Prostate gland (tissue), 2 donors: ENCODE data around the gene NOTUM.

Experiments
- POLR2A ChIP-seq: fragments of 450-650 bp; IDR thresholded peaks from one replicate; pipeline ENCODE4 v1.6.1; 2016; ENCODE audit warnings: antibody characterized with exemption, mild to moderate bottlenecking
- POLR2AphosphoS5 ChIP-seq: sonication (generic); formaldehyde crosslinking; IDR thresholded peaks from one replicate; pipeline ENCODE4 v1.6.1; 2017; ENCODE audit warnings: antibody characterized with exemption
- TF ChIP-seq, protein P1 (sequence below), 4 experiments: fragments of 200-600 bp in 2 of 4; fragments of 450-650 bp in 2 of 4; sonication (generic) in 2 of 4; IDR thresholded peaks; 1 replicate in 3 of 4; 2 replicates in 1 of 4; pipeline ENCODE4 v1.5.1; 2016 to 2019; ENCODE audit warnings: antibody characterized with exemption in 4 of 4, mild to moderate bottlenecking in 2 of 4, moderate library complexity in 2 of 4

- TF ChIP-seq, protein P1, sequence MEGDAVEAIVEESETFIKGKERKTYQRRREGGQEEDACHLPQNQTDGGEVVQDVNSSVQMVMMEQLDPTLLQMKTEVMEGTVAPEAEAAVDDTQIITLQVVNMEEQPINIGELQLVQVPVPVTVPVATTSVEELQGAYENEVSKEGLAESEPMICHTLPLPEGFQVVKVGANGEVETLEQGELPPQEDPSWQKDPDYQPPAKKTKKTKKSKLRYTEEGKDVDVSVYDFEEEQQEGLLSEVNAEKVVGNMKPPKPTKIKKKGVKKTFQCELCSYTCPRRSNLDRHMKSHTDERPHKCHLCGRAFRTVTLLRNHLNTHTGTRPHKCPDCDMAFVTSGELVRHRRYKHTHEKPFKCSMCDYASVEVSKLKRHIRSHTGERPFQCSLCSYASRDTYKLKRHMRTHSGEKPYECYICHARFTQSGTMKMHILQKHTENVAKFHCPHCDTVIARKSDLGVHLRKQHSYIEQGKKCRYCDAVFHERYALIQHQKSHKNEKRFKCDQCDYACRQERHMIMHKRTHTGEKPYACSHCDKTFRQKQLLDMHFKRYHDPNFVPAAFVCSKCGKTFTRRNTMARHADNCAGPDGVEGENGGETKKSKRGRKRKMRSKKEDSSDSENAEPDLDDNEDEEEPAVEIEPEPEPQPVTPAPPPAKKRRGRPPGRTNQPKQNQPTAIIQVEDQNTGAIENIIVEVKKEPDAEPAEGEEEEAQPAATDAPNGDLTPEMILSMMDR (IDR thresholded peaks at IDR 0.05) = no peak
- no peak for TF ChIP-seq POLR2AphosphoS5
- TF ChIP-seq POLR2A = no peak
These were observed 38.9 kb downstream of the NOTUM start for GRCh38 chr17:81921996-81922565.
